H9 (cell line): ENCODE data around the gene NEUROD1. TPM values are rescaled to one million over a fixed set of nuclear protein-coding genes. Genes with fewer than 3 reads are reported as not detected.

Experiments used
- DNase-seq: peaks from one replicate; pipeline ENCODE4 v3.0.0-alpha.2; 2017
- H2AFZ ChIP-seq: one replicate; pipeline ENCODE4 v1.6.1; 2013; ENCODE audit warnings: mild to moderate bottlenecking, low read length, control low read depth, moderate library complexity
- H2AK5ac ChIP-seq: 2 replicates; pipeline ENCODE4 v1.6.1; 2013; ENCODE audit warnings: low read length, control low read depth, mixed read lengths; ENCODE audit not compliant: insufficient read length
- H2BK120ac ChIP-seq: one replicate; pipeline ENCODE4 v1.6.1; 2013; ENCODE audit warnings: low read depth, mild to moderate bottlenecking, low read length, control low read depth, inconsistent platforms; ENCODE audit not compliant: poor library complexity, severe bottlenecking
- H2BK12ac ChIP-seq: 2 replicates; pipeline ENCODE4 v1.6.1; 2013; ENCODE audit warnings: low read length, control low read depth, mixed read lengths, low read depth; ENCODE audit not compliant: insufficient read length
- H2BK15ac ChIP-seq: 2 replicates; pipeline ENCODE4 v1.6.1; 2013; ENCODE audit warnings: low read depth, low read length, control low read depth
- H2BK20ac ChIP-seq: one replicate; pipeline ENCODE4 v1.6.1; 2013; ENCODE audit warnings: low read depth, mild to moderate bottlenecking, low read length, control low read depth, inconsistent platforms; ENCODE audit not compliant: poor library complexity, severe bottlenecking
- H2BK5ac ChIP-seq: 2 replicates; pipeline ENCODE4 v1.6.1; 2013; ENCODE audit warnings: low read length, control low read depth, mixed read lengths; ENCODE audit not compliant: insufficient read length
- H3K14ac ChIP-seq: 2 replicates; pipeline ENCODE4 v1.6.1; 2013; ENCODE audit warnings: low read length, control low read depth; ENCODE audit not compliant: insufficient read depth
- H3K18ac ChIP-seq: 2 replicates; pipeline ENCODE4 v1.6.1; 2013; ENCODE audit warnings: low read depth, mild to moderate bottlenecking, mixed read lengths, low read length, control low read depth; ENCODE audit not compliant: insufficient read length
- H3K23ac ChIP-seq: 2 replicates; pipeline ENCODE4 v1.6.1; 2013; ENCODE audit warnings: low read length, control low read depth, mixed read lengths, low read depth; ENCODE audit not compliant: insufficient read length
- H3K23me2 ChIP-seq: 2 replicates; pipeline ENCODE4 v1.6.1; 2013; ENCODE audit warnings: low read depth, mild to moderate bottlenecking, mixed read lengths, low read length, control low read depth; ENCODE audit not compliant: insufficient read length, poor library complexity, severe bottlenecking
- H3K27ac ChIP-seq: 2 replicates; pipeline ENCODE4 v1.5.1; 2013; ENCODE audit warnings: low read length, control low read depth, mixed read lengths, low read depth; ENCODE audit not compliant: insufficient read length
- H3K27me3 ChIP-seq: 2 replicates; pipeline ENCODE4 v1.6.1; 2013; ENCODE audit warnings: low read length, control low read depth, inconsistent platforms; ENCODE audit not compliant: insufficient read depth
- H3K4ac ChIP-seq: 2 replicates; pipeline ENCODE4 v1.6.1; 2013; ENCODE audit warnings: low read depth, mild to moderate bottlenecking, control low read depth, inconsistent platforms, low read length, moderate library complexity
- H3K4me1 ChIP-seq: 2 replicates; pipeline ENCODE4 v1.6.1; 2013; ENCODE audit warnings: low read length, control low read depth, inconsistent platforms; ENCODE audit not compliant: insufficient read depth
- H3K4me2 ChIP-seq: 2 replicates; pipeline ENCODE4 v1.6.1; 2013; ENCODE audit warnings: low read length, control low read depth, mixed read lengths; ENCODE audit not compliant: insufficient read length, insufficient read depth
- H3K56ac ChIP-seq: 2 replicates; pipeline ENCODE4 v1.6.1; 2013; ENCODE audit warnings: low read depth, mild to moderate bottlenecking, mixed read lengths, low read length, control low read depth; ENCODE audit not compliant: insufficient read length
- H3K79me1 ChIP-seq: 2 replicates; pipeline ENCODE4 v1.6.1; 2013; ENCODE audit warnings: low read depth, mild to moderate bottlenecking, moderate library complexity, low read length, control low read depth, inconsistent platforms; ENCODE audit not compliant: insufficient read depth, poor library complexity, severe bottlenecking
- H3K79me2 ChIP-seq: 2 replicates; pipeline ENCODE4 v1.6.1; 2013; ENCODE audit warnings: low read length, control low read depth, inconsistent platforms; ENCODE audit not compliant: insufficient read depth
- H3K9ac ChIP-seq: 2 replicates; pipeline ENCODE4 v1.6.1; 2013; ENCODE audit warnings: low read length, control low read depth, mixed read lengths; ENCODE audit not compliant: insufficient read length; ENCODE audit errors: extremely low read depth
- H3K9me3 ChIP-seq: one replicate; pipeline ENCODE4 v1.6.1; 2013; ENCODE audit warnings: low read depth, low read length, inconsistent platforms; ENCODE audit not compliant: control insufficient read depth
- H3T11ph ChIP-seq: one replicate; pipeline ENCODE4 v1.6.1; 2013; ENCODE audit warnings: mild to moderate bottlenecking, low read length, control low read depth, inconsistent platforms
- H4K20me1 ChIP-seq: one replicate; pipeline ENCODE4 v1.6.1; 2013; ENCODE audit not compliant: control insufficient read depth, insufficient read length, insufficient read depth
- H4K5ac ChIP-seq: 2 replicates; pipeline ENCODE4 v1.6.1; 2013; ENCODE audit warnings: low read depth, mild to moderate bottlenecking, mixed read lengths, low read length, control low read depth; ENCODE audit not compliant: insufficient read length
- H4K8ac ChIP-seq: replicated peaks from 2 replicates; pipeline ENCODE4 v1.6.1; 2013; ENCODE audit warnings: low read length, control low read depth, mixed read lengths, low read depth; ENCODE audit not compliant: insufficient read length
- H4K91ac ChIP-seq: 2 replicates; pipeline ENCODE4 v1.6.1; 2013; ENCODE audit warnings: low read depth, mild to moderate bottlenecking, moderate library complexity, mixed read lengths, low read length, control low read depth; ENCODE audit not compliant: insufficient read length
- H3K27ac Mint-ChIP-seq, 3 experiments: 2 replicates in 2 of 3; 3 replicates in 1 of 3; pipeline ENCODE4 v1.8.0; 2020 to 2021; ENCODE audit warnings: mixed read lengths in 3 of 3, mild to moderate bottlenecking in 1 of 3, moderate library complexity in 1 of 3
- H3K27me3 Mint-ChIP-seq: 2 replicates; pipeline ENCODE4 v1.8.0; 2021; ENCODE audit warnings: low read depth, mild to moderate bottlenecking, moderate library complexity, mixed read lengths
- H3K36me3 Mint-ChIP-seq, 3 experiments: 2 replicates in 2 of 3; 3 replicates in 1 of 3; pipeline ENCODE4 v1.8.0; 2020 to 2021; ENCODE audit warnings: low read depth in 3 of 3, mixed read lengths in 3 of 3; ENCODE audit not compliant: insufficient read depth in 1 of 3
- H3K4me1 Mint-ChIP-seq, 2 experiments: 2 replicates each; pipeline ENCODE4 v1.8.0; 2020; ENCODE audit warnings: mixed read lengths in 2 of 2
- H3K4me3 Mint-ChIP-seq, 2 experiments: 2 replicates in 1 of 2; 3 replicates in 1 of 2; pipeline ENCODE4 v1.8.0; 2020 to 2021; ENCODE audit warnings: mild to moderate bottlenecking in 2 of 2, mixed read lengths in 2 of 2, moderate library complexity in 1 of 2
- H3K9me3 Mint-ChIP-seq, 2 experiments: 2 replicates in 1 of 2; 3 replicates in 1 of 2; pipeline ENCODE4 v1.8.0; 2020; ENCODE audit warnings: mild to moderate bottlenecking in 2 of 2, mixed read lengths in 2 of 2, moderate library complexity in 1 of 2
- WGBS: extraction: QIAGEN DNeasy Blood & Tissue Kit; methylation state at CpG from one replicate; pipeline ENCODE4 v1.1.7; 2013; ENCODE audit warnings: missing lambda C conversion rate, low lambda C conversion rate, mixed read lengths; ENCODE audit not compliant: insufficient read length; ENCODE audit errors: extremely low coverage; 5-methylcytosine and 5-hydroxymethylcytosine counted together
- total RNA-seq: library from RNA; stranded (reverse); gene quantifications from 2 replicates; pipeline ENCODE4 v1.2.1, GENCODE V29; 2021
- TF ChIP-seq, protein P1 (sequence below): fragments of 200-600 bp; sonication (generic); conservative IDR thresholded peaks from 3 replicates; pipeline ENCODE4 v1.8.0; 2021; ENCODE audit warnings: antibody characterized with exemption, mild to moderate bottlenecking

NEUROD1 gene
- total RNA-seq, 1 experiment from 2014 or later, result not detected

DNA sequence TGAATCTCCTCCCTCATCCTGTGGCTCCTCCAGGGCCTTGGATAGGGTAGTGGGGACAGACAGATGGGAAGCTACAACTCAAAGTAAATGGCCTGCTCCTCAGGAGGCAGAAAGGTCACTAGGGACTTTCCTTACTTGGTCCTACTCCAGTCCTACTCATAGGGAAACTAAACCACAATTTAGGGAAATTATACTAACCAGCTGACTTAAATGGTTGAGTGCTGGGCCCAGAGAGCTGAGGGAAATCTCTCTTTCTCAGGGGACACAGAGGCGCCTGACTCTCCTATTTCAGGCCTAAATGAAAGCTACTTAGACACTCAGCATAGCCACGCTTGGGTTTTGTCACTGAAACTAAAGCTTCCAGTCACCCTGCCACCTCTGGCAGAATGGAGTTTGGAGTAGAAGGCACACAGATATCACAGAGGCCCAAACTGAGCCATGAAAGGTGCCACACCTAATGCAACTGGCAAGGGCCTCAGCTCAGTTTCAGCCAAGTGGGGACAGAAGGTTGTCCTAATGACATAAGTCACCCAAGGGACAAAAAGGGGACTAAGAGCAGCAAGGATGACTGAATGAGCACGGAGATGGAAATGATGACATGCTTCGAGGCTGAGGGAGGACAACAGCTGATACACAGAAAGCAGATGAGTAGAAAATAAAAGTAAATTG, 47.5 kb downstream of the NEUROD1 start:
- Histone ChIP-seq H3K14ac (no peak overlapping the region), H3K79me1 (no peaks in the 10 kb centered on the region), H3K4ac (no peak overlapping the region), H2BK5ac (no peak overlapping the region), H4K5ac (no peak overlapping the region), H3K9me3 (no peaks in the 10 kb centered on the region), H2BK15ac (no peak overlapping the region), H3K23me2 (no peaks in the 10 kb centered on the region), H2BK120ac (no peak overlapping the region), H4K91ac (no peak overlapping the region), H3K4me2 (no peak overlapping the region), H3K79me2 (no peaks in the 10 kb centered on the region), H3K56ac (no peak overlapping the region), H4K20me1 (no peaks in the 10 kb centered on the region), H2AK5ac (no peak overlapping the region), H3K27me3 (no peaks in the 10 kb centered on the region), H3K23ac (no peak overlapping the region), H3K27ac (no peak overlapping the region), H3K9ac (no peak overlapping the region), H2BK20ac (no peak overlapping the region), H4K8ac (no peak overlapping the region), H3T11ph (no peak overlapping the region), H2BK12ac (no peak overlapping the region), H3K4me1 (no peaks in the 10 kb centered on the region), H3K18ac (no peak overlapping the region), H2AFZ (no peak overlapping the region)
- TF ChIP-seq, protein P1, sequence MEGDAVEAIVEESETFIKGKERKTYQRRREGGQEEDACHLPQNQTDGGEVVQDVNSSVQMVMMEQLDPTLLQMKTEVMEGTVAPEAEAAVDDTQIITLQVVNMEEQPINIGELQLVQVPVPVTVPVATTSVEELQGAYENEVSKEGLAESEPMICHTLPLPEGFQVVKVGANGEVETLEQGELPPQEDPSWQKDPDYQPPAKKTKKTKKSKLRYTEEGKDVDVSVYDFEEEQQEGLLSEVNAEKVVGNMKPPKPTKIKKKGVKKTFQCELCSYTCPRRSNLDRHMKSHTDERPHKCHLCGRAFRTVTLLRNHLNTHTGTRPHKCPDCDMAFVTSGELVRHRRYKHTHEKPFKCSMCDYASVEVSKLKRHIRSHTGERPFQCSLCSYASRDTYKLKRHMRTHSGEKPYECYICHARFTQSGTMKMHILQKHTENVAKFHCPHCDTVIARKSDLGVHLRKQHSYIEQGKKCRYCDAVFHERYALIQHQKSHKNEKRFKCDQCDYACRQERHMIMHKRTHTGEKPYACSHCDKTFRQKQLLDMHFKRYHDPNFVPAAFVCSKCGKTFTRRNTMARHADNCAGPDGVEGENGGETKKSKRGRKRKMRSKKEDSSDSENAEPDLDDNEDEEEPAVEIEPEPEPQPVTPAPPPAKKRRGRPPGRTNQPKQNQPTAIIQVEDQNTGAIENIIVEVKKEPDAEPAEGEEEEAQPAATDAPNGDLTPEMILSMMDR, result no peak
- Mint-ChIP-seq H3K27ac (no peak overlapping the region), H3K9me3 (no peaks in the 10 kb centered on the region), H3K4me3 (no peak overlapping the region), H3K27me3 (peaks cover 8% of the 10 kb centered on the region), H3K4me1 (no peaks in the 10 kb centered on the region), H3K36me3 (no peaks in the 10 kb centered on the region)
- no peak for DNase-seq
- no CpG with 5 or more reads among the region's 4 CpGs for WGBS
